DOHH2 (cell line): ENCODE results near the gene CD96.

ENCODE experiments used
- H3F3A ChIP-seq: fragments of 200-600 bp; sonication (generic), shearing (Covaris generic); 2 replicates; pipeline ENCODE4 v1.6.0; 2016; ENCODE audit warnings: antibody characterized with exemption, mild to moderate bottlenecking; ENCODE audit not compliant: control insufficient read depth, insufficient read depth
- H3K27ac ChIP-seq: fragments of 200-600 bp; sonication (generic); 2 replicates; pipeline ENCODE4 v1.5.1; 2014; ENCODE audit warnings: low read depth, mild to moderate bottlenecking, low read length, moderate library complexity
- H3K27me3 ChIP-seq: fragments of 200-600 bp; sonication (generic); 2 replicates; pipeline ENCODE4 v1.6.1; 2014; ENCODE audit warnings: mild to moderate bottlenecking, low read length, mixed read lengths; ENCODE audit not compliant: control insufficient read depth
- H3K36me3 ChIP-seq: fragments of 200-600 bp; sonication (generic); 2 replicates; pipeline ENCODE4 v1.6.1; 2014; ENCODE audit warnings: mild to moderate bottlenecking, low read length, moderate library complexity, mixed read lengths; ENCODE audit not compliant: control insufficient read depth
- H3K4me1 ChIP-seq: fragments of 200-600 bp; sonication (generic); 2 replicates; pipeline ENCODE4 v1.6.1; 2014; ENCODE audit warnings: mild to moderate bottlenecking, low read length, mixed read lengths; ENCODE audit not compliant: control insufficient read depth
- H3K4me2 ChIP-seq: fragments of 200-600 bp; sonication (generic); 2 replicates; pipeline ENCODE4 v1.6.0; 2014; ENCODE audit warnings: mild to moderate bottlenecking, low read length, moderate library complexity
- H3K4me3 ChIP-seq: fragments of 200-600 bp; sonication (generic); 2 replicates; pipeline ENCODE4 v1.5.1; 2014; ENCODE audit warnings: mild to moderate bottlenecking, low read length, mixed read lengths
- H3K79me2 ChIP-seq: fragments of 200-600 bp; sonication (generic); 2 replicates; pipeline ENCODE4 v1.6.1; 2014; ENCODE audit warnings: mild to moderate bottlenecking, low read length, mixed read lengths; ENCODE audit not compliant: control insufficient read depth
- H3K9me2 ChIP-seq: fragments of 200-600 bp; sonication (generic); replicated peaks from 2 replicates; pipeline ENCODE4 v1.6.1; 2014; ENCODE audit warnings: mild to moderate bottlenecking, low read length, mixed read lengths; ENCODE audit not compliant: control insufficient read depth
- H3K9me3 ChIP-seq: fragments of 200-600 bp; sonication (generic); 2 replicates; pipeline ENCODE4 v1.6.1; 2014; ENCODE audit warnings: antibody characterized with exemption, low read length, mixed read lengths; ENCODE audit not compliant: control insufficient read depth, insufficient read depth
- H4K20me1 ChIP-seq: fragments of 200-600 bp; sonication (generic); 2 replicates; pipeline ENCODE4 v1.6.0; 2014; ENCODE audit warnings: low read depth, mild to moderate bottlenecking, antibody characterized with exemption, low read length, moderate library complexity; ENCODE audit not compliant: control insufficient read depth, insufficient read depth
- EZH2phosphoT487 ChIP-seq: fragments of 200-600 bp; sonication (generic); IDR thresholded peaks from 2 replicates; pipeline ENCODE4 v1.6.1; 2017; ENCODE audit warnings: borderline replicate concordance, mild to moderate bottlenecking, antibody characterized with exemption, low read length, moderate library complexity, mixed read lengths
- TF ChIP-seq, protein P1 (sequence below): fragments of 200-600 bp; sonication (generic); IDR thresholded peaks from one replicate; pipeline ENCODE4 v1.5.1; 2014; ENCODE audit warnings: antibody characterized with exemption, mild to moderate bottlenecking, low read depth, low read length; ENCODE audit not compliant: poor library complexity, severe bottlenecking

The CD96 gene

GRCh38 chr3:111607240-111607920, 65.4 kb downstream of the CD96 start:
- no peak overlapping the region for H3K4me3 ChIP-seq
- H3K9me2 ChIP-seq, result no peaks in the 10 kb centered on the region
- peaks cover 3% of the 10 kb centered on the region; the same call in 1 of the 2 replicates for H3K4me1 ChIP-seq
- peaks cover 3% of the 10 kb centered on the region; the same call in 1 of the 2 replicates for H3K27me3 ChIP-seq
- TF ChIP-seq, protein P1, sequence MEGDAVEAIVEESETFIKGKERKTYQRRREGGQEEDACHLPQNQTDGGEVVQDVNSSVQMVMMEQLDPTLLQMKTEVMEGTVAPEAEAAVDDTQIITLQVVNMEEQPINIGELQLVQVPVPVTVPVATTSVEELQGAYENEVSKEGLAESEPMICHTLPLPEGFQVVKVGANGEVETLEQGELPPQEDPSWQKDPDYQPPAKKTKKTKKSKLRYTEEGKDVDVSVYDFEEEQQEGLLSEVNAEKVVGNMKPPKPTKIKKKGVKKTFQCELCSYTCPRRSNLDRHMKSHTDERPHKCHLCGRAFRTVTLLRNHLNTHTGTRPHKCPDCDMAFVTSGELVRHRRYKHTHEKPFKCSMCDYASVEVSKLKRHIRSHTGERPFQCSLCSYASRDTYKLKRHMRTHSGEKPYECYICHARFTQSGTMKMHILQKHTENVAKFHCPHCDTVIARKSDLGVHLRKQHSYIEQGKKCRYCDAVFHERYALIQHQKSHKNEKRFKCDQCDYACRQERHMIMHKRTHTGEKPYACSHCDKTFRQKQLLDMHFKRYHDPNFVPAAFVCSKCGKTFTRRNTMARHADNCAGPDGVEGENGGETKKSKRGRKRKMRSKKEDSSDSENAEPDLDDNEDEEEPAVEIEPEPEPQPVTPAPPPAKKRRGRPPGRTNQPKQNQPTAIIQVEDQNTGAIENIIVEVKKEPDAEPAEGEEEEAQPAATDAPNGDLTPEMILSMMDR, result no peak
- no peak for TF ChIP-seq EZH2phosphoT487
- H3K79me2 ChIP-seq, result no peaks in the 10 kb centered on the region
- no peaks in the 10 kb centered on the region for H3K9me3 ChIP-seq
- H3K4me2 ChIP-seq, result no peak overlapping the region
- no peaks in the 10 kb centered on the region for H4K20me1 ChIP-seq
- no peak overlapping the region for H3K27ac ChIP-seq
- H3K36me3 ChIP-seq, result no peaks in the 10 kb centered on the region
- H3F3A ChIP-seq, result no peaks in the 10 kb centered on the region

DNA sequence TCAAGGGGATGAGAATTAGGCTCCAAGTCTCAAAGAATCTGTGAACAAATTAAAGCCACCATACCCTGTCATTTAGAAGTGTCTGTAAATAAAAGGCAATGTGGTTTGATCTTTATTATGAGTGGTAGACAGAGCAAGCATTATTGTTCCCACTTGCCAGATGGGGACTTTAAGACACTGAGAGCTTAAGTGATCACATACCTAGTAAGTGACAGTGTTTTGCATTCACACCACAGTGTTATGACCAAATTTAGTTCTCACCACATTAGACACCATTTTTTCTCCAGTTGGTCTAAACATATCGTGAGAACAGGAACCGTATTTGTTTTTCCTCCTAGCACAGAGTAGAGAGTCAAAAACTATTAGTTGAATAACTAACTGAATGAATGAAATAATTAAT, 66.4 kb downstream of the CD96 start:
- Histone ChIP-seq H3K4me3 (no peak overlapping the region), H4K20me1 (no peaks in the 10 kb centered on the region), H3K4me2 (no peak overlapping the region), H3K27ac (no peak overlapping the region), H3F3A (no peaks in the 10 kb centered on the region), H3K27me3 (peaks cover 2% of the 10 kb centered on the region; the same call in 1 of the 2 replicates), H3K79me2 (no peaks in the 10 kb centered on the region), H3K9me3 (no peaks in the 10 kb centered on the region), H3K9me2 (no peaks in the 10 kb centered on the region), H3K36me3 (no peaks in the 10 kb centered on the region), H3K4me1 (peaks cover 3% of the 10 kb centered on the region; the same call in 1 of the 2 replicates)
- no peak for TF ChIP-seq EZH2phosphoT487
- TF ChIP-seq, protein P1, result no peak

GRCh38 chr3:111609700-111610099, 67.7 kb downstream of the CD96 start:
- H3F3A ChIP-seq, result no peaks in the 10 kb centered on the region
- no peak for TF ChIP-seq EZH2phosphoT487
- TF ChIP-seq, protein P1, result no peak
- no peaks in the 10 kb centered on the region; the same call in 1 of the 2 replicates for H3K27me3 ChIP-seq
- no peaks in the 10 kb centered on the region for H4K20me1 ChIP-seq
- H3K9me2 ChIP-seq, result no peaks in the 10 kb centered on the region
- no peaks in the 10 kb centered on the region for H3K9me3 ChIP-seq
- H3K4me1 ChIP-seq, result peaks cover 3% of the 10 kb centered on the region; the same call in 1 of the 2 replicates
- H3K36me3 ChIP-seq, result no peaks in the 10 kb centered on the region
- H3K27ac ChIP-seq, result no peak overlapping the region
- no peak overlapping the region for H3K4me3 ChIP-seq
- no peak overlapping the region for H3K4me2 ChIP-seq
- H3K79me2 ChIP-seq, result no peaks in the 10 kb centered on the region
